ENCODE results near the gene MCC.

DNA sequence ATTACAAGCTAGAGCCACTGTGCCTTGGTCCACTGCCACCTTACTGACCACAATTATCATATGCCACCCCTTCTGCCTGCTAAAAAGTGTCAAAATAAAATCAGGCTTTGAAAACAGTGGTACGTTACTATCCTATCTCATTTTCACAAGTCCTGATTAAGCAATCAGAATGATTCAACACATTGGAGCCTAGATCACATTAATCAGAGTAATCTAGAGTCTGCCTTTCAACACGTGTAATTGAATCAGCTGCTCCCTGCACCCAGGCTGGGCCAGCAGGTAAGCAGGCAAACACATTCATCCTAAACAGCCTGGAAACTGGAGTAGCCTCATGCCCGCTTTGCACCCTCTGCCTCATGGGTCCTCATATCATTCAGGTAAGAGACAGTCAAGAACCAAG is 325.5 kb downstream of the MCC start:
- TF ChIP-seq, protein P1, sequence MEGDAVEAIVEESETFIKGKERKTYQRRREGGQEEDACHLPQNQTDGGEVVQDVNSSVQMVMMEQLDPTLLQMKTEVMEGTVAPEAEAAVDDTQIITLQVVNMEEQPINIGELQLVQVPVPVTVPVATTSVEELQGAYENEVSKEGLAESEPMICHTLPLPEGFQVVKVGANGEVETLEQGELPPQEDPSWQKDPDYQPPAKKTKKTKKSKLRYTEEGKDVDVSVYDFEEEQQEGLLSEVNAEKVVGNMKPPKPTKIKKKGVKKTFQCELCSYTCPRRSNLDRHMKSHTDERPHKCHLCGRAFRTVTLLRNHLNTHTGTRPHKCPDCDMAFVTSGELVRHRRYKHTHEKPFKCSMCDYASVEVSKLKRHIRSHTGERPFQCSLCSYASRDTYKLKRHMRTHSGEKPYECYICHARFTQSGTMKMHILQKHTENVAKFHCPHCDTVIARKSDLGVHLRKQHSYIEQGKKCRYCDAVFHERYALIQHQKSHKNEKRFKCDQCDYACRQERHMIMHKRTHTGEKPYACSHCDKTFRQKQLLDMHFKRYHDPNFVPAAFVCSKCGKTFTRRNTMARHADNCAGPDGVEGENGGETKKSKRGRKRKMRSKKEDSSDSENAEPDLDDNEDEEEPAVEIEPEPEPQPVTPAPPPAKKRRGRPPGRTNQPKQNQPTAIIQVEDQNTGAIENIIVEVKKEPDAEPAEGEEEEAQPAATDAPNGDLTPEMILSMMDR (IDR thresholded peaks at IDR 0.05), result no peak
- no peak for TF ChIP-seq POLR2A (IDR thresholded peaks at IDR 0.05)

Measured in thyroid gland (tissue), 4 donors.